Measurements from ENCODE around the gene AVEN. TPM values are rescaled to one million over a fixed set of nuclear protein-coding genes. Genes with fewer than 3 reads are reported as not detected.
"Not testable (repeated sequence)": the region's sequence is repeated elsewhere in the genome, so short reads cannot be mapped to it uniquely, and the experiment has no call there.

Gene AVEN
- total RNA-seq, 3 donors from 2014 or later (not counting 1 experiment from before 2014, with no cell fraction given) = 9.8 to 11.8 (median 9.9) TPM

- Mint-ChIP-seq H3K4me1 (peaks cover 5 to 15% of the 10 kb centered on the region in 2 donors), H3K27ac (no peak overlapping the region), H3K9me3 (no peaks in the 10 kb centered on the region), H3K27me3 (ENCODE audit: low read depth in 2 of 2) (no peaks in the 10 kb centered on the region), H3K36me3 (no peaks in the 10 kb centered on the region), H3K4me3 (no peak overlapping the region)
- Histone ChIP-seq H3K4me1 (ENCODE audit: control insufficient read depth, insufficient read depth, low read length) (no peaks in the 10 kb centered on the region), H3K4me3 (ENCODE audit: low read length) (no peak overlapping the region), H3K9me3 (ENCODE audit: control insufficient read depth, insufficient read depth, low read length) (no peaks in the 10 kb centered on the region), H3K27ac (ENCODE audit: low read length) (no peak overlapping the region), H3K27me3 (ENCODE audit: control insufficient read depth, insufficient read depth, low read length) (no peaks in the 10 kb centered on the region), H3K36me3 (ENCODE audit: control insufficient read depth, insufficient read depth, low read length) (no peaks in the 10 kb centered on the region)
- 56% methylated on average over 3 of the region's 3 CpGs for WGBS (ENCODE audit: insufficient coverage)
- no peak for TF ChIP-seq CTCF (IDR thresholded peaks at IDR 0.05)
- ATAC-seq = no peak
- no peak for DNase-seq
- intact Hi-C loops (cut with micrococcal nuclease) = no loop called here
Observed at GRCh38 chr15:34025252-34025651, 13.8 kb downstream of the AVEN start.

GRCh38 chr15:34023907-34024306, 15.1 kb downstream of the AVEN start:
- H3K4me3 Mint-ChIP-seq = no peak overlapping the region
- H3K4me1 Mint-ChIP-seq = peaks cover 5 to 15% of the 10 kb centered on the region in 2 donors
- no peaks in the 10 kb centered on the region for H3K9me3 Mint-ChIP-seq
- H3K27me3 ChIP-seq (ENCODE audit: control insufficient read depth, insufficient read depth, low read length) = no peaks in the 10 kb centered on the region
- H3K27ac Mint-ChIP-seq = no peak overlapping the region
- H3K36me3 ChIP-seq (ENCODE audit: control insufficient read depth, insufficient read depth, low read length) = no peaks in the 10 kb centered on the region
- H3K4me3 ChIP-seq (ENCODE audit: low read length) = no peak overlapping the region
- H3K27me3 Mint-ChIP-seq (ENCODE audit: low read depth in 2 of 2) = no peaks in the 10 kb centered on the region
- 78% methylated on average over 1 of the region's 1 CpG for WGBS (ENCODE audit: insufficient coverage)
- TF ChIP-seq CTCF (IDR thresholded peaks at IDR 0.05) = no peak
- ATAC-seq = no peak
- no peaks in the 10 kb centered on the region for H3K36me3 Mint-ChIP-seq
- intact Hi-C loops (cut with micrococcal nuclease) = no loop called here
- DNase-seq = no peak
- no peak overlapping the region for H3K27ac ChIP-seq (ENCODE audit: low read length)
- no peaks in the 10 kb centered on the region for H3K4me1 ChIP-seq (ENCODE audit: control insufficient read depth, insufficient read depth, low read length)
- no peaks in the 10 kb centered on the region for H3K9me3 ChIP-seq (ENCODE audit: control insufficient read depth, insufficient read depth, low read length)

GRCh38 chr15:34019369-34019990, 19.5 kb downstream of the AVEN start:
- intact Hi-C loops (cut with micrococcal nuclease) = no loop called here
- Histone ChIP-seq H3K4me3 (ENCODE audit: low read length) (no peak overlapping the region), H3K27me3 (ENCODE audit: control insufficient read depth, insufficient read depth, low read length) (no peaks in the 10 kb centered on the region), H3K9me3 (ENCODE audit: control insufficient read depth, insufficient read depth, low read length) (no peaks in the 10 kb centered on the region), H3K27ac (ENCODE audit: low read length) (no peak overlapping the region), H3K4me1 (ENCODE audit: control insufficient read depth, insufficient read depth, low read length) (peaks cover 7% of the 10 kb centered on the region), H3K36me3 (ENCODE audit: control insufficient read depth, insufficient read depth, low read length) (no peaks in the 10 kb centered on the region)
- no peak overlapping the region for H3K27ac Mint-ChIP-seq
- WGBS (ENCODE audit: insufficient coverage) = 90% methylated on average over 2 of the region's 3 CpGs
- ATAC-seq (no peak), DNase-seq (no peak)
- no peaks in the 10 kb centered on the region for H3K27me3 Mint-ChIP-seq (ENCODE audit: low read depth in 2 of 2)
- H3K9me3 Mint-ChIP-seq = no peaks in the 10 kb centered on the region
- no peak for TF ChIP-seq CTCF (IDR thresholded peaks at IDR 0.05)
- no peaks in the 10 kb centered on the region for H3K36me3 Mint-ChIP-seq
- no peak overlapping the region for H3K4me3 Mint-ChIP-seq
- H3K4me1 Mint-ChIP-seq = peaks cover 9 to 19% of the 10 kb centered on the region in 2 donors

- H3K27ac Mint-ChIP-seq = peak overlapping the region; percentile 44 to 85
- H3K27me3 Mint-ChIP-seq (ENCODE audit: low read depth in 2 of 2); H3K36me3 Mint-ChIP-seq; H3K27me3 ChIP-seq (ENCODE audit: control insufficient read depth, insufficient read depth, low read length); H3K4me3 ChIP-seq (ENCODE audit: low read length); intact Hi-C loops (cut with micrococcal nuclease); H3K36me3 ChIP-seq (ENCODE audit: control insufficient read depth, insufficient read depth, low read length); ATAC-seq; H3K4me1 ChIP-seq (ENCODE audit: control insufficient read depth, insufficient read depth, low read length); H3K9me3 Mint-ChIP-seq; H3K9me3 ChIP-seq (ENCODE audit: control insufficient read depth, insufficient read depth, low read length); H3K27ac ChIP-seq (ENCODE audit: low read length): not testable (repeated sequence)
- H3K4me1 Mint-ChIP-seq = peaks cover 9 to 20% of the 10 kb centered on the region in 2 donors
- peak overlapping the region; percentile 77 for H3K4me3 Mint-ChIP-seq
- 96% methylated on average over 2 of the region's 2 CpGs for WGBS (ENCODE audit: insufficient coverage)
- peak in 1 of 2 donors; percentile 5 for DNase-seq
Observed at GRCh38 chr15:34018738-34019137, 20.3 kb downstream of the AVEN start.

Measured in natural killer cell (primary cell).